Kidney capillary endothelial cell (primary cell): ENCODE measurements around the gene NCK2.
"Not testable (repeated sequence)": the region's sequence is repeated elsewhere in the genome, so short reads cannot be mapped to it uniquely, and the experiment has no call there.

Experiments
- DNase-seq: peaks from one replicate; pipeline ENCODE4 v3.0.0-alpha.2; 2018; ENCODE audit warnings: low spot score

The NCK2 gene

DNA sequence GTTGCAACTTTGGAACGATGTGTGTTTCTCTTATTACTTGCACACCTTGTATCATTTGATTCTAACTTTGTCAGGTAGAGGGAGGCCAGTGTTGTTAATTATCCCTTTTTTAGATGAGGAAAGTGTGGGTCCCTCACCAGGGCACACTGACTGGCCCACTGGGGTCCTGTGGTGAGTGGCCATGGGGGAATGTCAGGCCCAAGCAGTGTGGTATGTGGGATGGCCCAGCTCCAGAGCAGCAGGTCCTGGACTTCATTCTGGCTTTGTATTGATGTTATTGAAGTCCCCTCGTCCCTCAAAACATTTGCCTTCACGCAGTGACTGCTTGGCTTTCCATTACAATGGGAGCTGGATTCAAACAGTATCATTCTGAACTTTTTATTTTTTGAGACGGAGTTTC lies 11.7 kb downstream of the NCK2 start:
- DNase-seq, result no peak

- DNase-seq, result not testable (repeated sequence)
Measured at GRCh38 chr2:105756865-105757264, 12.2 kb downstream of the NCK2 start.

- DNase-seq, result no peak
Measured at GRCh38 chr2:105757433-105757832, 12.7 kb downstream of the NCK2 start.

DNA sequence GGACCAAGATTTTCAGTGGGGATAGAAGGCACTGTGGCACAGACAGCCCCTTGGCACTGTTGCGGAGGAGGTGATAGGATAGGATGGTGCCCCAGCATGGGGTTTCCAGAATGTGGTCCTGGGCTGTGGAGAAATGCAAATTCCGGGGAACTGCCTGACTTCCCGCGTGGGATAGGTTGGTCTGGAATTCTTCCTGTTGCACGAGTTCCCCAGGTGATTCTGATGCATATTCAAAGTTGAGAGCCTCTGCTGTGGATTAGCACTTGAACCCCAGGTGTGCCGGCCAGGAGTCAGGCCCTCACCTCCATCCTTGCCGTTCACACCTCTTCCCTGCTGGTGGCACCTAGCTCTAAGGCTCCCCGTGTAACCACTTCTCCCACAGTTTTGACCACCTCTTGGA lies 15.5 kb downstream of the NCK2 start:
- DNase-seq, result no peak

- no peak for DNase-seq
Measured at GRCh38 chr2:105760639-105761337, 16.1 kb downstream of the NCK2 start.

GRCh38 chr2:105761931-105762515 lies 17.3 kb downstream of the NCK2 start:
- DNase-seq, result no peak

DNA sequence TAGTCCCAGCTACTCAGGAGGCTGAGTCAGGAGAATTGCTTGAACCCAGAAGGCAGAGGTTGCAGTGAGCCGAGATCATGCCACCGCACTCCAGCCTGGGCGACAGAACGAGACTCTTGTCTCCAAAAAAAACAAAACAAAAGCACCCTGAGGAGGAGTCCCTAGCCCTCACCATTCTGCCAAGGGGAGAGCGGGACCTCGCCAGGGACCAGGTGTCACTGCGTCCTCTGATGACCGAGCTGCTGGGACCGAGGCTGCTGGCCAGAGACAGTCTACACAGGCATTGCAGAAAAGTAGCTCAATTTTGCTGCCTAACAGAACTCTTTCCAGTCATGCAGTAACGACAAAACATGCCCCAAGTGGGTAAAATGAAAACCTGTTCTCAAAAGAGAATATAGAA lies 18.4 kb downstream of the NCK2 start:
- DNase-seq, result no peak

GRCh38 chr2:105764059-105764458 lies 19.3 kb downstream of the NCK2 start:
- no peak for DNase-seq

- DNase-seq, result no peak
Measured at GRCh38 chr2:105765415-105766299, 20.9 kb downstream of the NCK2 start.

GRCh38 chr2:105766300-105766866 lies 21.7 kb downstream of the NCK2 start:
- DNase-seq, result no peak

DNA sequence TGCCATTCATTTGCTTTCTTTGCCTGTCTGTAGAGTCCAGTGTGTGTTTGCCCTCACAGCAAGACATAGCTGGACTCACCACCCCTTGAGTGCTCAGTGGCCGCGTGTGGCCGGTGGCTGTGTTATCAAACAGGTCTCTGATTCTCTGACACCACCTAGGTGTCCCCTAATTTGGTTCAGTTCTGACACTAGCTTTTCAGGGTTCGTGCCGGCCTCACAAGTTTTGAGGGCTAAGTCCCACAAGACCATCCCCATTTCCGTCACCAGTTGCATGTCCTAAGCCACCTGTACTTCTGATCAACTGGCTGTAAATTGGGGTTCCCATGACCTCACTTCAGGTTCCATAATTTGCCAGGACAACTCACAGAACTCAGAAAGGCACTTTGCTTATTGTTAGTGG lies 23.5 kb downstream of the NCK2 start:
- no peak for DNase-seq

DNA sequence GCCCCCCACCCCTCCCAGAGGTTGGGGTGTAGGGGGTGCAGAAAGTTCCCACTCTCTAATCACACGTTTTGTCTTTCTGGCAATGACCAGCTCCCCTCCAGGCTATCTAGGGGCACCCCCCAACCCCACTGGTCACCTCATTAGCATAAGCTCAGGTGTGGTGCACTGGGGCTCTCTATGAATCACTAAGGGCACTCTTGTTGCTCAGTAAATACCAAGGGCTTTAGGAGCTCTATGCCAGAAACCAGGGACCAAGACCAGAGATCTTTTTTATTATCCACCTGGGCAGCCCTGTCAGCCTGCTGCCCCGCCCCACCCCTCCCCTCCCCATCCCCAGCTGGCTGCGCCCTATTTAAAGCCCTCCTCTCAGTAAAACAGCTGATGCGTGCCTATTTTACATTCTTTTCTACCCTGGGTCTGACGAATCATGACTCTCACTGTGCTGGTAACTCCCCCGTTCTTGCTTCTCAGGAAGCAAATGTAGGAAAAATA lies 24.3 kb downstream of the NCK2 start:
- DNase-seq, result no peak

- no peak for DNase-seq
Measured at GRCh38 chr2:105769504-105769903, 24.8 kb downstream of the NCK2 start.

GRCh38 chr2:105770149-105770548 lies 25.4 kb downstream of the NCK2 start:
- DNase-seq, result no peak

DNA sequence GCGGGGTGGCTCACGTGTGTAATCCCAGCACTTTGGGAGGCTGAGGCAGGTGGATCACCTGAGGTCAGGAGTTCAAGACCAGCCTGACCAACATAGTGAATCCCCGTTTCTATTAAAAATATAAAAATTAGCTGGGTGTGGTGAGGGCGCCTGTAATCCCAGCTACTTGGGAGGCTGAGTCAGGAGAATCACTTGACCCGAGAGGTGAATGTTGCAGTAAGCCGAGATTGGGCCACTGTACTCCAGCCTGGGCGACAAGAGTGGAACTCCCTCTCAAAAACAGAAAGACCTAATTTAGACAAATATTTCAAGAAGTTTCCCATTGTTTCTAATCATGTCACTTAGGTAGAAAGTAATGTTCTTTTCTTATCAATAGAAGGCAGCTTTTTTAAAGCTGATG lies 26.6 kb downstream of the NCK2 start:
- not testable (repeated sequence) for DNase-seq

DNA sequence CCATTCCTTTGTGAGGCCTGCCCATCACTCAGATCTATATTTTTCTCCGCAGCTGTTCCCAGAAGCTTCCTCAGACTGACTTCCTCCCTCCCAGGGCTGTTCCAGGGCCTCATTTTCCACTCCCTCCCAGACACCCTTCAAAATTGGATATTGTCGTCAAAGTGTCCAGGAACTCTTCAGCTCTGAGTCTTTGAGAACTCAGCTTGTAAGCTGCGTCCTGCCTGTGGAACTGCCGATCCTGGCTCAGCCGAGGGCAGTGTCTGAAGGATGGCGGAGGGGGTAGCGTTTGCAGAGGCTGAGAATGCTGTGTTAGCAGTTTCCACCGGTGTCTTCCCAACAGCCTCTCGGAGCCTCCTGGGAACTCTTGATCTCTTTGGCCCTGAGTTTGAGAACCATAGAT lies 27.1 kb downstream of the NCK2 start:
- peak; percentile 17 for DNase-seq

DNA sequence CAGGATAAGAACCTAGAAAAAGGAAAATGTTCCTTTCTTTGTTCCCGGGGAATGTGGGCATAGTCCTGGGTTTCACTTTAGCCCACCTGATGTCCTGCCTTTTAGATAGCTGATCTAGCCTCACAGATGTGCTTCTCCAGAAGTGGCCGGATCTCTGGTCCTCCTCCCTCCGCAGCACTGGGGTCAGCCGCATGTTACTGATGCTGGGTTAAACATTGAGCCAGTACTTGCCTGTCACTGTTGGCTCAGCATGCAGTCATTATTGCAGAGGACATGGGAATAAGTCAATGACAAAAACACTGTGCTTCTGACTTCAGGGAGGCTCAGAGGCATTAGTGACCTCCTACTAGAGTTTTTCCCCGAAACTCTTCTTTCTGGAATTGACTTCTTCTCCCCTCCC lies 27.6 kb downstream of the NCK2 start:
- no peak for DNase-seq

DNA sequence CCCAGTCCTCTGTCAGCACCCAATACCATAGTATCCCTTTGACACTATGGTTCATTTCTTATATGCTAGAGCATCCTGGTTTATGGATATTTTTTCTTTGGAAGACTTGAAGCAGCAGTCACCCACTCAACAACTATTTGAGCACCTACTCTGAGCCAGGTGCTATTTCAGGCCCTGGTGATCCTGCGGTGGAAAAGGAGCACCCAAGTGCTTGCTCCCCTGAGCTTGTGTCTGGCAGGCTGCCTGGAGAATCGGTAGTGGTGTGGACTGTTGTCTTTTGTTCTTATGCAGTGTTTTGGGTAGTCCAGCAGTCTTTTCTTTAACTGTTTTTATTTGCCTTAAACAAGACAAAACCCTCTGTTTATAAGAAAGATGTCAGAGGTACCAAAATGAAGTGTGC lies 28.9 kb downstream of the NCK2 start:
- DNase-seq, result no peak

- no peak for DNase-seq
Measured at GRCh38 chr2:105774781-105775337, 30.1 kb downstream of the NCK2 start.

GRCh38 chr2:105775809-105776559 lies 31.3 kb downstream of the NCK2 start:
- no peak for DNase-seq

GRCh38 chr2:105776560-105776928 lies 31.8 kb downstream of the NCK2 start:
- DNase-seq, result no peak
